Adrenal gland (tissue), 12 donors: Measurements from ENCODE around the gene ACAD11. TPM values are rescaled to one million over a fixed set of nuclear protein-coding genes. Genes with fewer than 3 reads are reported as not detected.

Experiments used
- DNase-seq, 7 donors: peaks; one replicate each; pipeline ENCODE4 v3.0.0-alpha.2; 2019 to 2020
- H3K27ac ChIP-seq, 5 donors: fragments of 200-600 bp; sonication (generic) in 4 of 5; 1 replicate in 3 of 5; 2 replicates in 2 of 5; pipeline versions ENCODE4 v1.5.1 to v1.8.0; 2016 to 2020; ENCODE audit warnings: mild to moderate bottlenecking in 1 of 5
- H3K27me3 ChIP-seq: fragments of 200-600 bp; 2 replicates; pipeline ENCODE4 v1.8.0; 2021
- H3K36me3 ChIP-seq, 2 donors: fragments of 200-600 bp; replicated peaks in 1 of 2; 1 replicate in 1 of 2; 2 replicates in 1 of 2; pipeline versions ENCODE4 v1.5.1 to v1.8.0; 2018 to 2022
- H3K4me1 ChIP-seq, 2 donors: fragments of 200-600 bp; replicated peaks in 1 of 2; 1 replicate in 1 of 2; 2 replicates in 1 of 2; pipeline versions ENCODE4 v1.5.1 to v1.8.0; 2018 to 2021
- H3K4me3 ChIP-seq, 4 donors: fragments of 200-600 bp; sonication (generic) in 3 of 4; one replicate each; pipeline ENCODE4 v1.5.1; 2016 to 2018
- H3K9me3 ChIP-seq, 3 donors: fragments of 200-600 bp; sonication (generic) in 1 of 3; replicated peaks in 1 of 3; 1 replicate in 2 of 3; 2 replicates in 1 of 3; pipeline versions ENCODE4 v1.5.1 to v1.8.0; 2016 to 2021
- CTCF ChIP-seq, 6 experiments: fragments of 450-650 bp in 4 of 6; fragments of 200-600 bp in 2 of 6; sonication (generic) in 1 of 6; IDR thresholded peaks; 1 replicate in 5 of 6; 2 replicates in 1 of 6; pipeline versions ENCODE4 v1.5.1 to v1.8.0; 2016 to 2021; ENCODE audit warnings: antibody characterized with exemption in 6 of 6, mild to moderate bottlenecking in 2 of 6, moderate library complexity in 1 of 6
- POLR2A ChIP-seq, 2 donors: fragments of 450-650 bp; IDR thresholded peaks; one replicate each; pipeline ENCODE4 v1.6.1; 2017; ENCODE audit warnings: antibody characterized with exemption in 2 of 2, mild to moderate bottlenecking in 2 of 2, moderate library complexity in 1 of 2
- WGBS, 4 donors: extraction: QIAGEN DNeasy Blood & Tissue Kit in 2 of 4; methylation state at CpG; one replicate each; pipeline versions ENCODE4 v1.1.5 to v1.1.7; 2013 to 2017; 5-methylcytosine and 5-hydroxymethylcytosine counted together
- intact Hi-C, 2 donors: fragments of 100-400 bp; cut with DNase I; formaldehyde crosslinking; loops; one replicate each; pipeline versions ENCODE4 v1.14.1 to v1.15.0; 2022 to 2023
- polyA plus RNA-seq, 3 donors: library from polyadenylated mRNA; stranded (reverse); fragments of 200-250 nt in 2 of 3; fragments of 350-450 nt in 1 of 3; fragmentation: Illumina TruSeq in 1 of 3; extraction: RNeasy Lipid Tissue Mini Kit (QIAGEN cat#74804) in 1 of 3; gene quantifications; one replicate each; pipeline ENCODE4 v1.2.3, GENCODE V29; 2013 to 2014
- total RNA-seq, 9 donors: library from RNA; depleted of rRNA in 4 of 9; stranded (reverse); fragments of >200 nt in 4 of 9; fragments of 120-200 nt in 1 of 9; fragmentation: NEBNext Ultra II Directional in 1 of 9; extraction: Animal tissue kit (Norgen Biotek cat#: 25700) in 1 of 9; gene quantifications; one replicate each; pipeline versions ENCODE4 v1.1.0 to v1.2.4, GENCODE V29; 2013 to 2023
- donor health status: healthy with polysubstance abuse.
- donor health status: Bipolar disorder and iron deficiency.
- donor health status: DM: yes; HTN: yes; CAD: no.
- donor health status: DM: no; HTN: no; CAD: no.
- donor health status: DM: no; HTN: no; CAD: no.
- donor health status: DM: yes; HTN: yes; CAD: no.

The ACAD11 gene
- total and polyA plus RNA-seq, 12 donors, result 13.6 to 59.1 (median 25.6) TPM

- H3K36me3 ChIP-seq, result no peaks in the 10 kb centered on the region
- H3K4me1 ChIP-seq, result no peaks in the 10 kb centered on the region
- H3K9me3 ChIP-seq, result no peaks in the 10 kb centered on the region
- no peaks in the 10 kb centered on the region for H3K27me3 ChIP-seq
- intact Hi-C loops, result no loop called here
- 78 to 96% (median 92%) methylated on average over 1 of the region's 1 CpG for WGBS, 4 donors
- no peak for TF ChIP-seq CTCF (IDR thresholded peaks at IDR 0.05)
- no peak for TF ChIP-seq POLR2A (IDR thresholded peaks at IDR 0.05)
- H3K4me3 ChIP-seq, result no peak overlapping the region
- no peak for DNase-seq
- H3K27ac ChIP-seq, result no peak overlapping the region
These were observed 90.0 kb downstream of the ACAD11 start for GRCh38 chr3:132569580-132569979.

GRCh38 chr3:132569153-132569552 lies 90.5 kb downstream of the ACAD11 start:
- no peaks in the 10 kb centered on the region for H3K4me1 ChIP-seq
- H3K27ac ChIP-seq, result no peak overlapping the region
- no peaks in the 10 kb centered on the region for H3K9me3 ChIP-seq
- H3K4me3 ChIP-seq, result no peak overlapping the region
- intact Hi-C loops, result no loop called here
- no peaks in the 10 kb centered on the region for H3K27me3 ChIP-seq
- H3K36me3 ChIP-seq, result no peaks in the 10 kb centered on the region
- 60 to 68% (median 63%) methylated on average over 2 of the region's 2 CpGs for WGBS, 4 donors
- DNase-seq, result no peak
- TF ChIP-seq POLR2A (IDR thresholded peaks at IDR 0.05) (no peak), CTCF (IDR thresholded peaks at IDR 0.05) (no peak)

GRCh38 chr3:132568422-132568821 lies 91.2 kb downstream of the ACAD11 start:
- Histone ChIP-seq H3K27ac (no peak overlapping the region), H3K4me3 (no peak overlapping the region), H3K9me3 (no peaks in the 10 kb centered on the region), H3K27me3 (no peaks in the 10 kb centered on the region), H3K36me3 (no peaks in the 10 kb centered on the region), H3K4me1 (no peaks in the 10 kb centered on the region)
- WGBS, 4 donors, result 73 to 80% (median 74%) methylated on average over 2 of the region's 2 CpGs
- no peak for DNase-seq
- TF ChIP-seq CTCF (IDR thresholded peaks at IDR 0.05) (no peak), POLR2A (IDR thresholded peaks at IDR 0.05) (no peak)
- intact Hi-C loops, result no loop called here

- Histone ChIP-seq H3K4me1 (no peaks in the 10 kb centered on the region), H3K36me3 (peaks cover 0 to 6% of the 10 kb centered on the region in 2 donors), H3K27me3 (no peaks in the 10 kb centered on the region), H3K27ac (no peak overlapping the region), H3K9me3 (no peaks in the 10 kb centered on the region), H3K4me3 (no peak overlapping the region)
- no peak for TF ChIP-seq POLR2A (IDR thresholded peaks at IDR 0.05)
- no peak for TF ChIP-seq CTCF (IDR thresholded peaks at IDR 0.05)
- WGBS, 4 donors, result 81 to 91% (median 87%) methylated on average over 2 of the region's 2 CpGs
- no peak for DNase-seq
- intact Hi-C loops, result no loop called here
These were observed 95.5 kb downstream of the ACAD11 start for GRCh38 chr3:132564070-132564465.
